ENCODE measurements around the gene CLIP1. TPM values are rescaled to one million over a fixed set of nuclear protein-coding genes. Genes with fewer than 3 reads are reported as not detected.
A peak's percentile ranks its signal among the peaks of the same experiment; 100 is the strongest.

CLIP1 gene
- total RNA-seq, 1 donor from 2014 or later = 108 TPM

GRCh38 chr12:122244565-122245371 is 177.7 kb downstream of the CLIP1 start:
- ATAC-seq (no peak), DNase-seq (no peak)
- H3K36me3 ChIP-seq = peaks cover 62% of the 10 kb centered on the region
- intact Hi-C loops (cut with DNase I) = no loop called here
- H3K4me3 ChIP-seq = no peak overlapping the region
- no peaks in the 10 kb centered on the region for H3K9me3 ChIP-seq
- no peak overlapping the region for H3K27ac ChIP-seq
- H3K4me1 ChIP-seq = no peaks in the 10 kb centered on the region
- TF ChIP-seq CTCF (IDR thresholded peaks at IDR 0.05) = no peak
- H3K27me3 ChIP-seq = no peaks in the 10 kb centered on the region

GRCh38 chr12:122243965-122244364 is 178.5 kb downstream of the CLIP1 start:
- Histone ChIP-seq H3K4me1 (no peaks in the 10 kb centered on the region), H3K4me3 (no peak overlapping the region), H3K27me3 (no peaks in the 10 kb centered on the region), H3K27ac (no peak overlapping the region), H3K36me3 (peaks cover 62% of the 10 kb centered on the region), H3K9me3 (no peaks in the 10 kb centered on the region)
- DNase-seq = no peak
- no peak for ATAC-seq
- no peak for TF ChIP-seq CTCF (IDR thresholded peaks at IDR 0.05)
- intact Hi-C loops (cut with DNase I) = no loop called here

- no peak for TF ChIP-seq CTCF (IDR thresholded peaks at IDR 0.05)
- DNase-seq (no peak), ATAC-seq (no peak)
- H3K4me3 ChIP-seq = no peak overlapping the region
- peaks cover 86% of the 10 kb centered on the region for H3K36me3 ChIP-seq
- no peaks in the 10 kb centered on the region for H3K4me1 ChIP-seq
- H3K9me3 ChIP-seq = no peaks in the 10 kb centered on the region
- no peaks in the 10 kb centered on the region for H3K27me3 ChIP-seq
- intact Hi-C loops (cut with DNase I) = no loop called here
- no peak overlapping the region for H3K27ac ChIP-seq
Observed at GRCh38 chr12:122238861-122239260, 183.6 kb downstream of the CLIP1 start.

GRCh38 chr12:122235741-122236140 is 186.7 kb downstream of the CLIP1 start:
- no peaks in the 10 kb centered on the region for H3K9me3 ChIP-seq
- H3K27me3 ChIP-seq = no peaks in the 10 kb centered on the region
- intact Hi-C loops (cut with DNase I) = no loop called here
- H3K27ac ChIP-seq = no peak overlapping the region
- no peak overlapping the region for H3K4me3 ChIP-seq
- DNase-seq (no peak), ATAC-seq (peak; percentile 40)
- TF ChIP-seq CTCF (IDR thresholded peaks at IDR 0.05) = no peak
- peaks cover 87% of the 10 kb centered on the region for H3K36me3 ChIP-seq
- H3K4me1 ChIP-seq = no peaks in the 10 kb centered on the region

- Histone ChIP-seq H3K4me1 (no peaks in the 10 kb centered on the region), H3K27me3 (no peaks in the 10 kb centered on the region), H3K27ac (no peak overlapping the region), H3K9me3 (no peaks in the 10 kb centered on the region), H3K36me3 (peaks cover 75% of the 10 kb centered on the region), H3K4me3 (no peak overlapping the region)
- intact Hi-C loops (cut with DNase I) = no loop called here
- DNase-seq (no peak), ATAC-seq (no peak)
- no peak for TF ChIP-seq CTCF (IDR thresholded peaks at IDR 0.05)
Observed at GRCh38 chr12:122232691-122233090, 189.8 kb downstream of the CLIP1 start.

Measured in upper lobe of right lung (tissue), 1 donor.